CD4-positive, alpha-beta T cell treated with Interleukin-15 for 1 hour (primary cell): ENCODE results near the gene DNAL4.

Experiments
- DNase-seq: peaks from one replicate; pipeline ENCODE4 v3.0.0-alpha.2; 2020

DNAL4 gene

GRCh38 chr22:38738475-38739070, 55.4 kb downstream of the DNAL4 start:
- no peak for DNase-seq

GRCh38 chr22:38737302-38738060, 56.5 kb downstream of the DNAL4 start:
- DNase-seq: no peak

GRCh38 chr22:38736257-38736570, 57.7 kb downstream of the DNAL4 start:
- DNase-seq: no peak

GRCh38 chr22:38735465-38736256, 58.3 kb downstream of the DNAL4 start:
- DNase-seq: no peak

- DNase-seq: no peak
Observed at GRCh38 chr22:38735126-38735464, 58.8 kb downstream of the DNAL4 start.

- DNase-seq: no peak
Observed at GRCh38 chr22:38734421-38735100, 59.4 kb downstream of the DNAL4 start.

- DNase-seq: no peak
Observed at GRCh38 chr22:38733724-38734381, 60.1 kb downstream of the DNAL4 start.

GRCh38 chr22:38733329-38733723, 60.6 kb downstream of the DNAL4 start:
- peak; percentile 53 for DNase-seq

- DNase-seq: no peak
Observed at GRCh38 chr22:38732251-38732815, 61.6 kb downstream of the DNAL4 start.

GRCh38 chr22:38731703-38732161, 62.2 kb downstream of the DNAL4 start:
- DNase-seq: no peak

GRCh38 chr22:38730411-38730871, 63.5 kb downstream of the DNAL4 start:
- no peak for DNase-seq

- no peak for DNase-seq
Observed at GRCh38 chr22:38729946-38730345, 64.0 kb downstream of the DNAL4 start.

GRCh38 chr22:38728871-38729796, 64.8 kb downstream of the DNAL4 start:
- DNase-seq: no peak
